SU-DHL-6 (cell line): ENCODE data around the gene CCDC85B.

Experiments used
- EZH2phosphoT487 ChIP-seq: fragments of 200-600 bp; sonication (generic), shearing (Covaris generic); conservative IDR thresholded peaks from 2 replicates; pipeline ENCODE4 v1.6.1; 2018; ENCODE audit warnings: mild to moderate bottlenecking, antibody characterized with exemption, low read length, moderate library complexity, mixed read lengths
- TF ChIP-seq, protein P1 (sequence below): fragments of 200-600 bp; sonication (generic); IDR thresholded peaks from one replicate; pipeline ENCODE4 v1.5.1; 2017; ENCODE audit warnings: antibody characterized with exemption, mild to moderate bottlenecking, low read length, moderate library complexity; ENCODE audit not compliant: insufficient read depth, poor library complexity, severe bottlenecking

DNA sequence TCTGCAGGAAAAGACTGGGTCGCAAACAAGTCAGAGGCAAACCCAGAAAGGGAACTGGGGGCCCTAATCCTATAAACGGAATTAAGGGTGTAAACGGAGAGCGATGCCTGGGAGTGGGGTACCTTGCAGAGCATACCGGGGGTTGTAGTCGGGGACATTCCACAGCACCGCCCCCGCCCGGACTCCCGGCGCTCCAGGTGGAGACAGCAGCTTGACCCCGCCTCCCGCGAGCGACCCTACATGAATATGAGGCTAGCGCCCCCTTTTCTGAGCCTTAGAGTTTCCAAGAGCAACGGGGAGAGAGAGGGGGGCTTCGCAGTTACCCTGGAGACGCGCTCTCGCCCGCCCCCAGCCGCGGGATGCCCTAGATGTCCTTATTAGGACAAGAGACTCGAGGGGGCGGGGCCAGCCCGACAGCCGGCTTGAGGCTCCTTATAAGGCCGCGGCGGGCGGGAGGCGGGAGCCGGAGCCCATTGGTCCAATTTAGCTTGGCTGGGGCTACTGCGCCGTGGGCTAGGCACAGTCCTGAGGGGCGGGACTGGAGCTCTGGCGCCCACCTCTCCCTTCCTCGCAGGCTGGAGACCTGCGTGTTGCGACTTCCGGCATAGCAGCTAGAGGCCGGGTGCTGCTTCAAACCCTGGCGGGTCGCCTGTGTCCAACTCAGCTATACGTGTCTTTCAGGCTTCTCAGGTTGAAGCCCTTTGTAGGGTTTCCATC is 31.2 kb upstream of the CCDC85B start:
- TF ChIP-seq, protein P1, sequence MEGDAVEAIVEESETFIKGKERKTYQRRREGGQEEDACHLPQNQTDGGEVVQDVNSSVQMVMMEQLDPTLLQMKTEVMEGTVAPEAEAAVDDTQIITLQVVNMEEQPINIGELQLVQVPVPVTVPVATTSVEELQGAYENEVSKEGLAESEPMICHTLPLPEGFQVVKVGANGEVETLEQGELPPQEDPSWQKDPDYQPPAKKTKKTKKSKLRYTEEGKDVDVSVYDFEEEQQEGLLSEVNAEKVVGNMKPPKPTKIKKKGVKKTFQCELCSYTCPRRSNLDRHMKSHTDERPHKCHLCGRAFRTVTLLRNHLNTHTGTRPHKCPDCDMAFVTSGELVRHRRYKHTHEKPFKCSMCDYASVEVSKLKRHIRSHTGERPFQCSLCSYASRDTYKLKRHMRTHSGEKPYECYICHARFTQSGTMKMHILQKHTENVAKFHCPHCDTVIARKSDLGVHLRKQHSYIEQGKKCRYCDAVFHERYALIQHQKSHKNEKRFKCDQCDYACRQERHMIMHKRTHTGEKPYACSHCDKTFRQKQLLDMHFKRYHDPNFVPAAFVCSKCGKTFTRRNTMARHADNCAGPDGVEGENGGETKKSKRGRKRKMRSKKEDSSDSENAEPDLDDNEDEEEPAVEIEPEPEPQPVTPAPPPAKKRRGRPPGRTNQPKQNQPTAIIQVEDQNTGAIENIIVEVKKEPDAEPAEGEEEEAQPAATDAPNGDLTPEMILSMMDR, result no peak
- TF ChIP-seq EZH2phosphoT487, result no peak
